Activated T-helper 1 cell treated with anti-CD3 and anti-CD28 coated beads, Interleukin-2, amount 50 U/mL, for 16 hours (primary cell): ENCODE measurements around the gene OR5K4.

Source experiments
- DNase-seq, 2 donors: peaks; one replicate each; pipeline ENCODE4 v3.0.0-alpha.2; 2020; ENCODE audit warnings: low read depth in 1 of 2, low spot score in 1 of 2

OR5K4 gene, protein sequence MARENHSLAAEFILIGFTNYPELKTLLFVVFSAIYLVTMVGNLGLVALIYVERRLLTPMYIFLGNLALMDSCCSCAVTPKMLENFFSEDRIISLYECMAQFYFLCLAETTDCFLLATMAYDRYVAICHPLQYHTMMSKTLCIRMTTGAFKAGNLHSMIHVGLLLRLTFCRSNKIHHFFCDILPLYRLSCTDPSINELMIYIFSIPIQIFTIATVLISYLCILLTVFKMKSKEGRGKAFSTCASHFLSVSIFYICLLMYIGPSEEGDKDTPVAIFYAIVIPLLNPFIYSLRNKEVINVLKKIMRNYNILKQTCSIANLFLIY

DNA sequence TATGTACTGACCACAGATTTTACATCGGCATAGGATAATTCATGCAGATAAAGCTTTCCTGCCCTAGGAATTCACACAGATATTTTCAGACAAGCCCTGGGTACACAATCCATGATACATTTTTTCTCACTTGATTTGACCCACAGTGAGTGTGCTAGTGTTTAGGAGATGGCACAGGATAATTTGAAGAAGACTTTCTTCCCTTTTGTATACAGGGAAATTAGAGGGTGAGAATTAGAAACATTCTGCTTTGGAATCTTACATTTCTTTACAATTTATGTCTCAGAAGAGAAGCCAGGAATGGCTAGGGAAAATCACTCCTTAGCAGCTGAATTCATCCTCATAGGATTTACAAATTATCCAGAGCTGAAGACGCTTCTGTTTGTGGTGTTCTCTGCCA is at the start of gene OR5K4:
Gene OR5K4, plus strand, starts transcription at position 301 of the 400 bp plus-strand sequence. Its CDS starts 0 bp downstream, at position 301.
- DNase-seq: no peak

DNA sequence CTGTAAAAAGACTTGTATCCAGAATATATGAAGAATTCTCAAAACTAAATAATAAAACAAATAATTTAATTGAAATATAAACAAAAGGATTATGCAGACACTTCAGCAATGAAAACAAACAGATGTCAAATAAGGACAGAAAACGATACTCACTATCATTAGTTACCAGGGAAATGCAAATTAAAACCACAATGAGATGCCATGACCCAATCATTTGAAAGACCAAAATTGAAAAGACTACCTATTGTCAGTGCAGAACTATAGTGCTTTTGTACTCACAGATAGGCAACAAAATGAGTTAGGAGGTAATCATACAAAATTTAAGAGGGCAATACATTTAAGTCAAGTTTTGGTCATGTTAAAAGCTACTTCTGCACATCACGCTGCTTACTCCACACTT is 31.6 kb upstream of the OR5K4 start:
- DNase-seq: no peak

GRCh38 chr3:98322686-98323085 is 31.0 kb upstream of the OR5K4 start:
- DNase-seq: no peak

DNA sequence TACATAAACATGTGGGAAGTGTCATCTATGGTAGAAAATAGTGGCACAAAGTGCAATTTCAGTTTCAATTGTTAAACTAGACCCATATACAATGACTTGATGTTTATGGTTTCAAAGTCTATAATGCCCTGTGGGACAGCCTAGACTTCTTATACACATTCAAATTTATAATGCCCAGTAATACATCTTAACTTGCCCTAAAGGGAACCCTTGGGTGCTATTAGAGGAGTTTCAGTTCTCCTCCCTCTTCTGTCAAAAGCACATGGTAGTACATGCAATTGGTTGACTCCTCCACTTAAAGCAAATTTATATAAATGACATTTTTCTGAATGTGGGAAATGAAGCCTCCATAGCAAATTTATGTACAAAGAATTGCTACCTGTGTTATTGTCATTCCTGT is 30.2 kb upstream of the OR5K4 start:
- no peak for DNase-seq

- DNase-seq: no peak
Measured at GRCh38 chr3:98325055-98325454, 28.6 kb upstream of the OR5K4 start.

GRCh38 chr3:98326105-98326893 is 27.4 kb upstream of the OR5K4 start:
- no peak for DNase-seq

DNA sequence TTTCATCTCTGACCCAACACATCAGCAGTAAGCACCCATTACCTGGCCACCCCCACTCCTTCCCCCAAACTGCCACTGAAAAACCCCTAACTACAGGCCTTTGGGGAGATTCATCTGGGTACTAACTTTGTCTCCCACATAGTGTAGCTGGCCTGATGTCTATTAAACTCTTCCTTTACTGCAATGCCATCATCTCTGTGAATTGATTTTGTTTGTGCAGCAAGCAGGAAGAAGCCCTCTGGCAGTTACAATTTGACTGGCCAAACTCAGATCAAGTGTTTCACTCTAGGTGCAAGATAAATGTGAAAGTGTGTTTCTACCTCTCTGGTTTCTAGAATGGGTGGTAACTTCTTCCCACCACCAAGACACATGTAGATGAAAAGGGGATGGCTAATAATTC is 26.7 kb upstream of the OR5K4 start:
- no peak for DNase-seq

DNA sequence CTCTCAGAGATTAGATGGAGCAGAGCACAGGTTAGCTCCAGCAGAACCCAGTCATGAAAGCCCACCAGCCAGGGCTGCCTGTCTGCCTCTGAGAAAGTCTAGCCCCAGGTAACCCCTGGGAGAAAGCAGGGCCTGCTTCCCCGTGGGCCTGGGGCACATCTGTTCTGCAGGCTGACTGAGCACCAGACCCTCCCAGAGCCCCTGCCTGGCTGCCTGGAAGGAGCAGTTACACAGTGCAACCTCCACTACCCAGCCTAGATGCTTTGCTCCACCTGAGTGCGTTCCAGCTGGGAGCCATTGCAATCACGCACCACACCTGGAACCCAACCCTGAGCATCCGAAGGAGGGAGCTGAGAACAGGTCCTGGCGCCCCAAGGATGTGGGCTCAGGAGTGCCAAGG is 24.7 kb upstream of the OR5K4 start:
- no peak for DNase-seq

DNA sequence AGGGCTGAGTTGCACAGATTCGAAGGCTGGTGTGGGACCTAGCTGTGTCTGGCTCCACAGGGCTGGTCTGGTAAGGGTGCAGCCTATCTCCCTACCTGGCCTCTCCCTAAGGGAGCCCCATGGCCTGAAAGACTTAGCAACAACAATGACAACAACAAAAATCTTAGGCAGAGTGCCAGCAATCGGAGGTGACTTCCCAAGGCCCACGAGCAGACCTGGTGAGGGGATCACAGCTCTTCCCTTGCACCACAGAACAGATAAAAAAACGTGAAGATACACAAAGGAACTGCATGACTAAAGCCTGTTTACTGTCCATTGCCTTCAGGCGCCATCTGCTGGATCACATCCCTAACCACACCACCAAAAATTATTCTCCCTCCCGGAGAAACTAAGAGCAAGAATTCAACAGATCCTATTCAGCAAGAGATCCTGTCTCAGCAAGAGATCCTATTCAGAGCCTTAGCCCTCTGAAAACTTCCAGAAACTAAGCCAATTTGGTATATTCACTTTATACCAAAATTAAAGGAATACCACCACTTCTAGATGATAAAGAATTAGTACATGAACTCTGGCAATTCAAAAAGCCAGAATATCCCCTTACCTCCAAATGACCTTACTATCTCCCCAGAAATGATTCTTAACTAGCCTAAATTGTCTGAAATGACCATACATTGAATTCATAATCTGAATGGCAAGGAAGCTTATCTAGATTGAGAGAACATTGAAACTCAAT is 24.1 kb upstream of the OR5K4 start:
- DNase-seq: no peak

GRCh38 chr3:98331329-98331728 is 22.3 kb upstream of the OR5K4 start:
- DNase-seq: no peak

DNA sequence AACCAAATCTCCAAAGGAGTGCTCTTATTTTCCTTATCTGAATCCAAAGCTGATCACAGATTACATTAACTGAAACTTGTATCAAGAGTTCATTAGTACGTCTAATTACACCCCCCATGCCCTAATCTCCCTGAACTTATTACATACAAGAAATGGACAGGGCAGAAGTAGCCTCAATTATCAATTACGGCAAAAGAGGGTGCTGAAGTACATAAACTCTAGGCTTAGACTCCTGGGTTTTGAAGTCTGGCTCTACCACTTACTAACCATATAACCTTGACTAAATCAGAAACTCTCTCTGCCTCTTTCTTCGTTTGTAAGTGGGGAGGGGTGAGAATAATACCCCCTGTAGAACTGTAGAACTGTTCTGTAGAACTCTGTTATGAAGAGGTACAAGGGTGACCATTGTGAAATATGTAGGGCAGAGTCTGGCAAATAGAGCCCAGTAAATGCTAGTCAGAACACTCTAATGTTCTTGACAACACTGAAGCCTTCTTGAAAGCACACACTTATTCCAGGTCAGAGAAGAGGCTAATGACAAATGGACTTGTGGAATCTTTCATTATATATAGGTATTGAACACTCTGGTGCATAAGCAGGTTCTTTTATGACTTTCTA is 19.6 kb upstream of the OR5K4 start:
- DNase-seq: no peak

GRCh38 chr3:98339031-98339430 is 14.6 kb upstream of the OR5K4 start:
- DNase-seq: no peak

DNA sequence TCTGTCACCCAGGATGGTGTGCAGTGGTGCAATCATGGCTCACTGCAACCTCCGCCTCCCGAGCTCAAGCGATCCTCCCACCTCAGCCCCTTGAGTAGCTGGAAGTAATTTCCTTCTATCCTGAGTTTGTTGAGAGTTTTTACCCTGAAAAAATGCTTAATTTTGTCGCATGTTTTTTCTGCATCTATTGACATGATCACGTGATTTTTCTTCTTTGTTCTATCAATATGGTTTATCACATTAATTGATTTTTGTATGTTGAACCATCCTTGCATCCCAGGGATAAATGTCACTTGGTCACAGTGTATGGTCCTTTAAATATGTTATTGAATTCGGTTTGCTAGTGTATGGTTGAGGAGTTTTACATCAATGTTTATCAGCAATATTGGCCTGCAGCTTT is 11.9 kb upstream of the OR5K4 start:
- DNase-seq: no peak

DNA sequence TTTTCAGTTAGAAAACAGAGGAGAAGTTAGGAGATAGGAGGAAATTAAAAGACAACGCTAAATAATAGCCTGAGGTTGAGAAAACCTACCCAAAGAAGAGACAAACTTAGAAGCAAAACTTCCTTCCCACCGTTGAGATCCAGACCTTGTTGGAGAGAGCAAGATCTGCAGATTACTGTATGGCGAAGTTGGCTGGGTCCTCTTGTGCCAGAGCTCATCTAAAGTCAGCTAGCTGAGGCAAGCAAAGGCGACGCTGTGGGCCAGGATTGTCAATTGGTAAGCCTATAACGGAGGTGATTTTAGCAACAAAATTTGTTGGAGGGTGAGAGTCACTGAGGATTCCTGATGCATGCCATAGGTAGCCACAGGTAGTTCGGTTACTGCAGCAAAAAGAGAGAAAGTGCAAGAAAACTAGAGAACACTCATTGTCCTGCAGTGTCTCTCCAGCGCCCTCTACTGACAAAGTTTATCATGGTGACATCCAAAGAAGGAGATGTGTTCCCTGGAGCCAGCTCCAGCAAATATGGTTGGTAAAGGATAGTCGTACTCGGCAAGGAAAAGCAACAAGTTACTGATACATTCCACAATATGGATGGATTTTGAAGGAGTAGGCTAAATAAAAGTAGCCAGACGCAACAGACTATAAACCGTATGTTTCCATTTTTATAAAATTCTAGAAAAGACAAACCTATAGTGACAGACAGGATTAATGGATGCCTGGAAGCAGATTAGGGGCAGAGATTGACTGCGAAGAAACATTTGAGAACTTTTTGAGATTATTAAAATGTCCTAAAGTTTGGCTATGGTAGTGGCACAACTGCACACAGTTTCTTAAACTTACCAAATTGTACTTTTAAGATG is 9.8 kb upstream of the OR5K4 start:
- no peak for DNase-seq

DNA sequence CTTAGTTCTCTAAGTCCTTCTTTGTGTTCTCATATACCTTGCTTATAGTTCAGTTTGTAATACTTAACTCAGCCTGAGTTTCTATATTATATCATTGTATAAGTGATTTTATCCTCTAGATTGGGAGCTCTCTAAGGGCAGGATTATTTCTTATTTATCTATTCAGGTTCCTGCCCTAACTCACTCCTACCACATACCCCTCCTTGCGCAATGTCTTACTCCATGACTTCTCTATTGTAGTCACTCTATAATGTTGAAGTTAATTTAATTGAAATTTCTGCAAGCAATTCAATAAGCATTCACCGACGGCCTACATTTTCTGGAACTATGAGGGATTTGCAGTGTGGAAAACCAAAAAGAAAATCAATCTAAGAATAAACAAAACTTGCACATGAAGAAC is 3.6 kb upstream of the OR5K4 start:
- DNase-seq: no peak

DNA sequence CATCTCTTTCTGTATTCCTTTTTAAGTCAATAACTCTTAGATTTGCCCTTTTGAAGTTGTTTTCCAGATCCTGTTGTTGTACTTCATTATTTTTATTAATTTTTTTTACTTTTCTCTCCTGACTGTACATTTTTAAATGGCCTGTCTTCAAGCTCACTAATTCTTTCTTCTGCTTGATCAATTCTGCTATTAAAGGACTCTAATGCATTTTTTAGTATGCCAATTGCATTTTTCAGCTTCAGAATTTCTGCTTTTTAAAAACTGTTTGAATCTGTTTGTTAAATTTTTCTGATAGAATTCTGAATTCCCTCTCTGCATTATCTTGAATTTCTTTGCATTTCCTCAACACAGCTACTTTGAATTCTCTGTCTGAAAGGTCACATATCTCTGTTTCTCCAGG is 5.6 kb downstream of the OR5K4 start:
- DNase-seq: no peak

- DNase-seq: no peak
Measured at GRCh38 chr3:98359993-98360675, 6.5 kb downstream of the OR5K4 start.

DNA sequence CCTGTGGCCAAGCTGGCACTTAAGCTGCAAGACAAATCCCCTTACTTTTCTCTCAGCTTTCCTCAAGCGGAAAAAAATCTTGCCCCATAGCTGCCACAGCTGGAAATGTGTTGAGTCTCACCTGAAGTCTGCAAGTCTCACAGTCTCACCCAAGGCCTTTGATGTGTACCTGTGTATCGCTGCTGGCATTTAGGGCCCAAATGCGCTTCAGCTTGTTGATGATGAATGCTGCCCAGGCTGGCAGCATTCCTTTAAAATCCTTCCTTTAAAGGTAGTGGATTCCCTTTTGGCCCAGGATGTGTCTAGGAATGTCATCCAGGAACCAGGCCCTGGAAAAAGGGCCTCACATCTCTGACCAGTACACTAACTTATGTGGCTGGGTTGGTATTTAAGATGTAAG is 7.0 kb downstream of the OR5K4 start:
- DNase-seq: no peak

- DNase-seq: no peak
Measured at GRCh38 chr3:98361289-98361688, 7.6 kb downstream of the OR5K4 start.
